ENCODE data around the gene EYS.

- no peak for TF ChIP-seq EZH2 (IDR thresholded peaks at IDR 0.05; ENCODE audit: insufficient read depth, poor library complexity, severe bottlenecking)
- no peak for TF ChIP-seq EZH2phosphoT487 (IDR thresholded peaks at IDR 0.05; ENCODE audit: insufficient read depth, low read depth)
Observed at GRCh38 chr6:64023693-64024092, 1683.3 kb downstream of the EYS start.

Data from GM23248 (cell line).